ENCODE results near the gene CEP41.
"Not testable (repeated sequence)": the region's sequence is repeated elsewhere in the genome, so short reads cannot be mapped to it uniquely, and the experiment has no call there.

CEP41 gene

GRCh38 chr7:130379532-130379920 lies 61.3 kb downstream of the CEP41 start:
- no peak for DNase-seq
- in situ Hi-C loops (cut with MboI; ENCODE audit: low pct_unique_long_range_greater_than_20kb, low sequenced_read_pairs) = no loop called here

DNA sequence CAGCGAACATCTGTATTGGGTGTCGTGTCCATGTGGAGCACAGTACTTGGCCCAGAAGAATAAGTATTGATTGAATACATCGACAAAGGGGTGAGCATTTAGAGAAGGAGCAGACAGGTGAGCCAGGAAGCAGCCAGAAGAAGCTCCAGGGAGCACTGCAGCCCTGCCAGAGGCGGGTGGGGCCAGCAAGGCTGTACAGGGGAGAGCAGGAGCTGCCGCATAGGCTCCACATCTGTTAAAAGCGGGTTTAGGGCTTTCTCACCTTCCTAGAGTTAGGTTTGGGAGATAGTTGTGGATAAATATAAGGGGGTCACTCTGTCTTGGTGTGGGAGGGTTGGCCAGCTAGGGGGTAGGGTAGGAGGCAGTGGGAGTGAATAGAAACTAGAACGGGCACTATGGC lies 61.8 kb downstream of the CEP41 start:
- no peak for DNase-seq
- in situ Hi-C loops (cut with MboI; ENCODE audit: low pct_unique_long_range_greater_than_20kb, low sequenced_read_pairs) = no loop called here

DNA sequence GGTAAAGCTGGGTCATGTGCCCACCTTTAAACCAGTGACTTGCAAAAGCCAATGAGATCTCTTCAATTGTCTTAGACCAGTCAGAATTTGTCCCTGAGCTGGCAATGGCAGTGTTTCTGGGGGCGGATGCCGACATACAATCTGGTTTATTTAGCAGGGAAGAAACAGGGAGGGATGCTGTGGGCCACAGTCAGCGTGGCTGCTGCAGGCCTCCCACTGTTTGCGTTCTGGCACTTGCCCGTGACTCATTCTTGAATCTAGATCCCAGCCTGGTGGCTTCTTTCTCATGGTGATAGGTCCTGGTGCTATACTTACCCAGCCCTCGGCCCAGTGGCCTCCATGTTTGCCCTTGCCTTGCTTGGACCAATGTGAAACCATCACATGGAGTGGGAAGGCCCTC lies 63.6 kb downstream of the CEP41 start:
- DNase-seq = no peak
- in situ Hi-C loops (cut with MboI; ENCODE audit: low pct_unique_long_range_greater_than_20kb, low sequenced_read_pairs) = no loop called here

- in situ Hi-C loops (cut with MboI; ENCODE audit: low pct_unique_long_range_greater_than_20kb, low sequenced_read_pairs); DNase-seq: not testable (repeated sequence)
Measured at GRCh38 chr7:130376461-130376860, 64.4 kb downstream of the CEP41 start.

GRCh38 chr7:130374507-130374906 lies 66.3 kb downstream of the CEP41 start:
- in situ Hi-C loops (cut with MboI; ENCODE audit: low pct_unique_long_range_greater_than_20kb, low sequenced_read_pairs) = no loop called here
- DNase-seq = no peak

- DNase-seq = no peak
- in situ Hi-C loops (cut with MboI; ENCODE audit: low pct_unique_long_range_greater_than_20kb, low sequenced_read_pairs) = no loop called here
Measured at GRCh38 chr7:130372402-130373165, 68.2 kb downstream of the CEP41 start.

DNA sequence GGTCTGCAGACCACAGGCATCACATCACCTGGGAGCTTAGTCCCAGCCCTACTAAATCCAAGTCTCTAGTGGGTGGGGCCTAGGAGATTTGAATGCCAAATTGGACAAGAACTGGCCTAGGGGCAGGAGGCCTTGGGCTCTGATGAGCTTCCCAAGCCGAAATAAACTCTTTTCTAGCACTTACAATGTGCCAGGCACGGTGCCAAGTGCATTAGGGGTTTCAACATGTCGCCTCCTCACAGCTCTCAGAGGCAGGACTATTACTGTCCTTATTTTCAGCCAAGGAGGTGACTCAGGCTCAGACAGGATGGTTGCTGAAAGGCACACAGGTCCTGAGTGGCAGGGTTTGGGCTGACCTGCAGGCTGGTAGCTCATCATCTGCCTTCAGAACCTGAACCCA lies 69.8 kb downstream of the CEP41 start:
- in situ Hi-C loops (cut with MboI; ENCODE audit: low pct_unique_long_range_greater_than_20kb, low sequenced_read_pairs) = no loop called here
- DNase-seq = no peak

DNA sequence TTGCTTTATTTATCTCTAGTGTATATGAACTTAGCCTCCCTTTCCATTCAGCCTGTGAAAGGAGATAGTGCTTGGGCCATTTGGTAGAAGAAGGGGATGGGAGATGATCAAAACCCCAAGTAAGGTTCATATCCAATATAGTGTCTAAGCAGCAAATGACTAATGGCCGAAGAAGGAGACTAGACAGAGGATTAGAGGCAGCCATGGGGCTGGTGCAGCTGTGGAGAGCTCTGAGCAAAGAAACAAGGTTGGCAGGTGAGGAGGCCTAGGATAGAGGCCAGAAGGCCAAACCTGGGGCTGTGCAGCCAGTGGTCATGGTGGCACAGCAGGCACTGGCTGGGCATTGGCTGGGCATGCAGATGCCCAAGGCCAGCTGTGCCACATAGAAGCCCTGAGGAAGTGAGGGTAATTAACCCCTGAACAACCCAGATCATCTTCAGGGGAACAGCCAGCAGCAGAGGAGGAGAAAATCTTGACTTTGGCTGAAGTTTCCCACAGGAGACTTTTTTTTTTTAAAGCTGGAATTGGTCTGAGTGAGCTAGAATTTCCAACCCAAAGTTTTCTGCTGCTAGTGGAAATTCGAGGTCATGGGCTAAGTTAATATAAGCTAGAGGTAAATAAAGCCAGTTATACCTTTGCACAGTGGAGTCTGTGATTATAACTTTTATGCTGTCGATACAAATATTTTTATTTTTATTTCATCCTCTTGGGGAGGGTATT lies 70.8 kb downstream of the CEP41 start:
- DNase-seq = no peak
- in situ Hi-C loops (cut with MboI; ENCODE audit: low pct_unique_long_range_greater_than_20kb, low sequenced_read_pairs) = no loop called here

DNA sequence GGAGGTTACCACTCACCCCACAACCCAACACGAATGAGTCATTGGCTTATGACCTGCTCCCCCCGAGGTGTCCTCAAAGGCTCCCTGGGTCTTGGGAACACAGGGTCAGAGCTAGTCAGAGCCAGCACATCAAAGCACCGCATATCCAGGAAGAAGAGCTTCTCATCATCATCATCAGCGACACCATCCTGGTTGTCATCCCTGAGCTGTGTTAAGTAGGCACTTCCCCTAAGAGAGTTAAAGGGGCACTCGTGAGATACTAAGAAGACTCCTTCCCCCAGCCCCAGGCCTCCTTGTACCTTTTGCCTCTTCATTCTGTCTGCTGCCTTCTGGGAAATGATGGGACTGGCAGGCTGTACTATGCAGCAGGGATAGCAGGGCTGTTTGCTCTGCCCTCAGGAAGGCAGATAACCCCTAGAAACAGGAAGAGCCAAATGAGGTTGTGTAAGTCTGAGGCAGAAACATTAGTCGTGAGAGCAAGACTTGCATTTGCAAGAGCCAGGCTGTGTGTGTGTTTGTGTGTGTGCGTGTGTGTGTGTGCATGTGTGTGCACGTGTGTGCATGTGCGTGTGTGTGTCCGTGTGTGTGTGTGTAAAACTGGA lies 71.6 kb downstream of the CEP41 start:
- in situ Hi-C loops (cut with MboI; ENCODE audit: low pct_unique_long_range_greater_than_20kb, low sequenced_read_pairs) = no loop called here
- DNase-seq = peak; percentile 68

GRCh38 chr7:130367836-130368746 lies 72.7 kb downstream of the CEP41 start:
- DNase-seq = no peak
- in situ Hi-C loops (cut with MboI; ENCODE audit: low pct_unique_long_range_greater_than_20kb, low sequenced_read_pairs) = no loop called here

GRCh38 chr7:130367088-130367755 lies 73.6 kb downstream of the CEP41 start:
- no peak for DNase-seq
- in situ Hi-C loops (cut with MboI; ENCODE audit: low pct_unique_long_range_greater_than_20kb, low sequenced_read_pairs) = no loop called here

DNA sequence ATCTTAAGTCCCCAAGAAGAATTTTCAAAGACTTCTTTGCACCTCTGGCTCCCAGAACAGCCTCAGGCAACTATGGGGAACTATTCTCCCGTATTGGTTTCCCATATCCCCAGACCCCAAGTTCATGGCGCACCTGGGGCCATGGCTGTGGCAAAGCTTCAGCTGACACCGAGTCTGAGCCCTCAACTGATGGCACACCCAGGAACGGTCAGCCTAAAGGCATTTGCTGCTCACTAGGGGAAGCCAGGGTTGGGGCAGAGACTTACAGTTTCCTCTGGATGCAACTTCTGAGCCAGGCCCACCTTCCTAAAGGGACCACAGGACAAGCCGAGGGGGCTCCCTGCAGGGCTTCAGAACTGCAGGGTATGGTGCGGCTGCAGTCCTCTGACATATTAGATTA lies 74.3 kb downstream of the CEP41 start:
- in situ Hi-C loops (cut with MboI; ENCODE audit: low pct_unique_long_range_greater_than_20kb, low sequenced_read_pairs) = no loop called here
- no peak for DNase-seq

GRCh38 chr7:130365511-130366441 lies 75.0 kb downstream of the CEP41 start:
- in situ Hi-C loops (cut with MboI; ENCODE audit: low pct_unique_long_range_greater_than_20kb, low sequenced_read_pairs) = no loop called here
- no peak for DNase-seq

- in situ Hi-C loops (cut with MboI; ENCODE audit: low pct_unique_long_range_greater_than_20kb, low sequenced_read_pairs) = no loop called here
- no peak for DNase-seq
Measured at GRCh38 chr7:130365088-130365487, 75.7 kb downstream of the CEP41 start.

DNA sequence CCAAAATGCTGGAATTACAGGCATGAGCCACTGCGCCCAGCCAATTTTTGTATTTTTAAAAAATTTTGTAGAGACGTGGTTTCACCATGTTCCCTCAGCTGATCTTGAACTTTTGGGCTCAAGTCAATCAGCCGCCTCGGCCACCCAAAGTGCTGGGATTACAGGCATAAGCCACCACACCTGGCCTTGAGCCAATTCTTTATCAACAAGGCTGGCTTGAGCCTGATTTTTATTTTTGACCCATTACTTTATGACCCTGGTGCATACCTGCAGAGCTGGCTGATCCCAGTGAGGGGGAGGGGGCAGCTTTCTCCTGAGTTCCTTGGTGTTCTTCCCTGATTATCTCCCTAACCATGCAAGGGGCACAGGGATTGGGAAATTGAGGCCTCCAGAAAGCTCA lies 76.4 kb downstream of the CEP41 start:
- no peak for DNase-seq

GRCh38 chr7:130363026-130363847 lies 77.6 kb downstream of the CEP41 start:
- in situ Hi-C loops (cut with MboI; ENCODE audit: low pct_unique_long_range_greater_than_20kb, low sequenced_read_pairs) = no loop called here
- no peak for DNase-seq

More for the DNA sequence above, 76.4 kb downstream of the CEP41 start:
- in situ Hi-C loops (cut with MboI; ENCODE audit: low pct_unique_long_range_greater_than_20kb, low sequenced_read_pairs) = no loop called here

DNA sequence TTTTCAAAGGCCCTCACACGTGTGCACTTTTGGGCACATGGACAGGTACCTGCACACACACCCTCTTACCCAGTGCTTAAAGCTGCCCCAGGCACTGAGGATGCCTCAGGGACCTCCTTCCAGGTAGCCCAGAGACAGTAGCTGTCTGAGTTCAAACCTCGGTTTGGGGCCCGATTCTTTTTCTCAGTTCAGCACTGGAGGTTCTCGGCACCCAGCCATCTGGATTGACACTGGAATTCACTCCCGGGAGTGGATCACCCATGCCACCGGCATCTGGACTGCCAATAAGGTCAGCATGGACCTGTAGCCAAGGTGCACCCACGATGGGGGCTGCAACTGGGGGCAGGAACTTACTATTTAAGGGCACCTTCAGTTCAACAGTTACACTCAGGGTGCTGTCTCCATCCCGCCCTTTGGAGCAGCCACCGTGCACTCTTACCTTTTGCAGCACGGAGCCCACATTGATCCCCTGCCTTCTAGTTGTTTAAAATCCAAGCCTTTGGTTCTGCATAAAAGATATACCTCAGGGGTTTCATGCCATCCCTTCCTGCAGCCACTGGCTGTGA lies 78.5 kb downstream of the CEP41 start:
- no peak for DNase-seq
- in situ Hi-C loops (cut with MboI; ENCODE audit: low pct_unique_long_range_greater_than_20kb, low sequenced_read_pairs) = no loop called here
